ENCODE data around the gene D2HGDH. TPM values are rescaled to one million over a fixed set of nuclear protein-coding genes. Genes with fewer than 3 reads are reported as not detected.
"Not testable (repeated sequence)": the region's sequence is repeated elsewhere in the genome, so short reads cannot be mapped to it uniquely, and the experiment has no call there.

The D2HGDH gene
- total RNA-seq, 1 experiment from 2014 or later, result 53.3 TPM

- no peaks in the 10 kb centered on the region for H3K9me3 Mint-ChIP-seq (ENCODE audit: low read depth, unreplicated experiment)
Observed at GRCh38 chr2:241788572-241788971, 54.1 kb downstream of the D2HGDH start.

GRCh38 chr2:241791385-241791784 lies 57.0 kb downstream of the D2HGDH start:
- H3K9me3 Mint-ChIP-seq (ENCODE audit: low read depth, unreplicated experiment); BruUV-seq (replicated peaks); H3K27ac Mint-ChIP-seq (ENCODE audit: unreplicated experiment); CTCF ChIA-PET; H3K4me3 Mint-ChIP-seq (ENCODE audit: low read depth, unreplicated experiment); DNase-seq; H3K4me1 Mint-ChIP-seq (ENCODE audit: low read depth, unreplicated experiment); intact Hi-C loops (cut with micrococcal nuclease; ENCODE audit: unreplicated experiment); H3K36me3 Mint-ChIP-seq (ENCODE audit: insufficient read depth, unreplicated experiment): not testable (repeated sequence)
- H3K27me3 Mint-ChIP-seq (ENCODE audit: unreplicated experiment), result peaks cover 89% of the 10 kb centered on the region

More at GRCh38 chr2:241788572-241788971, 54.1 kb downstream of the D2HGDH start:
- intact Hi-C loops (cut with micrococcal nuclease; ENCODE audit: unreplicated experiment), result no loop called here
- Mint-ChIP-seq H3K4me1 (ENCODE audit: low read depth, unreplicated experiment) (no peaks in the 10 kb centered on the region), H3K27ac (ENCODE audit: unreplicated experiment) (no peak overlapping the region), H3K4me3 (ENCODE audit: low read depth, unreplicated experiment) (no peak overlapping the region), H3K27me3 (ENCODE audit: unreplicated experiment) (peaks cover 74% of the 10 kb centered on the region), H3K36me3 (ENCODE audit: insufficient read depth, unreplicated experiment) (no peaks in the 10 kb centered on the region)
- no peak for DNase-seq
- no peak for TF ChIP-seq CTCF (IDR thresholded peaks at IDR 0.05; ENCODE audit: unreplicated experiment)
- CTCF ChIA-PET, result no interaction called here
- no TSS peak for BruUV-seq (replicated peaks)

GRCh38 chr2:241793385-241793784 lies 59.0 kb downstream of the D2HGDH start:
- no peak for DNase-seq
- CTCF ChIA-PET, result no interaction called here
- intact Hi-C loops (cut with micrococcal nuclease; ENCODE audit: unreplicated experiment), result no loop called here
- H3K27ac Mint-ChIP-seq (ENCODE audit: unreplicated experiment), result no peak overlapping the region
- H3K27me3 Mint-ChIP-seq (ENCODE audit: unreplicated experiment), result peaks cover 86% of the 10 kb centered on the region
- TF ChIP-seq CTCF (IDR thresholded peaks at IDR 0.05; ENCODE audit: unreplicated experiment), result no peak
- no peaks in the 10 kb centered on the region for H3K9me3 Mint-ChIP-seq (ENCODE audit: low read depth, unreplicated experiment)
- no peaks in the 10 kb centered on the region for H3K36me3 Mint-ChIP-seq (ENCODE audit: insufficient read depth, unreplicated experiment)
- no peaks in the 10 kb centered on the region for H3K4me1 Mint-ChIP-seq (ENCODE audit: low read depth, unreplicated experiment)
- no peak overlapping the region for H3K4me3 Mint-ChIP-seq (ENCODE audit: low read depth, unreplicated experiment)
- BruUV-seq (replicated peaks), result no TSS peak

GRCh38 chr2:241794250-241794823 lies 59.9 kb downstream of the D2HGDH start:
- intact Hi-C loops (cut with micrococcal nuclease; ENCODE audit: unreplicated experiment), result no loop called here
- no peaks in the 10 kb centered on the region for H3K4me1 Mint-ChIP-seq (ENCODE audit: low read depth, unreplicated experiment)
- DNase-seq, result no peak
- TF ChIP-seq CTCF (IDR thresholded peaks at IDR 0.05; ENCODE audit: unreplicated experiment), result no peak
- no peaks in the 10 kb centered on the region for H3K36me3 Mint-ChIP-seq (ENCODE audit: insufficient read depth, unreplicated experiment)
- no TSS peak for BruUV-seq (replicated peaks)
- H3K27me3 Mint-ChIP-seq (ENCODE audit: unreplicated experiment), result peaks cover 77% of the 10 kb centered on the region
- H3K27ac Mint-ChIP-seq (ENCODE audit: unreplicated experiment), result no peak overlapping the region
- H3K9me3 Mint-ChIP-seq (ENCODE audit: low read depth, unreplicated experiment), result no peaks in the 10 kb centered on the region
- CTCF ChIA-PET, result no interaction called here
- no peak overlapping the region for H3K4me3 Mint-ChIP-seq (ENCODE audit: low read depth, unreplicated experiment)
